Mucosa of rectum (tissue), 2 donors: ENCODE results near the gene IRAK1.

Experiments
- H3K27ac ChIP-seq, 2 donors: one replicate each; pipeline ENCODE4 v1.7.0; 2013; ENCODE audit warnings: inconsistent platforms in 2 of 2, low read depth in 2 of 2, low read length in 2 of 2
- H3K27me3 ChIP-seq, 2 donors: one replicate each; pipeline ENCODE4 v1.7.0; 2013; ENCODE audit warnings: low read length in 2 of 2; ENCODE audit not compliant: control insufficient read depth in 2 of 2, insufficient read depth in 2 of 2
- H3K36me3 ChIP-seq, 2 donors: one replicate each; pipeline ENCODE4 v1.7.0; 2013; ENCODE audit warnings: low read length in 2 of 2; ENCODE audit not compliant: control insufficient read depth in 2 of 2, insufficient read depth in 2 of 2
- H3K4me1 ChIP-seq, 2 donors: one replicate each; pipeline ENCODE4 v1.7.0; 2013; ENCODE audit warnings: low read length in 2 of 2, mild to moderate bottlenecking in 1 of 2; ENCODE audit not compliant: control insufficient read depth in 2 of 2, insufficient read depth in 2 of 2
- H3K4me3 ChIP-seq, 2 donors: one replicate each; pipeline ENCODE4 v1.7.0; 2013; ENCODE audit warnings: low read length in 2 of 2
- H3K9ac ChIP-seq, 2 donors: one replicate each; pipeline ENCODE4 v1.7.0; 2013; ENCODE audit warnings: low read length in 2 of 2, low read depth in 1 of 2, mild to moderate bottlenecking in 1 of 2
- H3K9me3 ChIP-seq, 2 donors: one replicate each; pipeline ENCODE4 v1.7.0; 2013; ENCODE audit warnings: low read length in 2 of 2; ENCODE audit not compliant: control insufficient read depth in 2 of 2
- donor health status: healthy.
- donor health status: Normal muscosa, but diverticular disease.

Gene IRAK1

GRCh38 chrX:153968255-153968654 lies 51.4 kb downstream of the IRAK1 start:
- no peaks in the 10 kb centered on the region for H3K27me3 ChIP-seq
- H3K9ac ChIP-seq: no peak overlapping the region
- H3K27ac ChIP-seq: peak overlapping the region; percentile 34 to 100
- H3K4me3 ChIP-seq: peak overlapping the region in 1 of 2 donors; percentile 97
- H3K36me3 ChIP-seq: peaks cover 0 to 4% of the 10 kb centered on the region in 2 donors
- H3K9me3 ChIP-seq: no peaks in the 10 kb centered on the region
- H3K4me1 ChIP-seq: peaks cover 26 to 38% of the 10 kb centered on the region in 2 donors

GRCh38 chrX:153967536-153968224 lies 52.0 kb downstream of the IRAK1 start:
- H3K9ac ChIP-seq: no peak overlapping the region
- peaks cover 0 to 10% of the 10 kb centered on the region in 2 donors for H3K36me3 ChIP-seq
- H3K4me3 ChIP-seq: peak overlapping the region in 1 of 2 donors; percentile 56
- no peaks in the 10 kb centered on the region for H3K27me3 ChIP-seq
- peaks cover 25 to 36% of the 10 kb centered on the region in 2 donors for H3K4me1 ChIP-seq
- H3K9me3 ChIP-seq: no peaks in the 10 kb centered on the region
- peak overlapping the region; percentile 34 to 100 for H3K27ac ChIP-seq

GRCh38 chrX:153966841-153967535 lies 52.7 kb downstream of the IRAK1 start:
- Histone ChIP-seq H3K36me3 (peaks cover 4 to 17% of the 10 kb centered on the region in 2 donors), H3K9ac (no peak overlapping the region), H3K9me3 (no peaks in the 10 kb centered on the region), H3K27ac (peak overlapping the region; percentile 2 to 100), H3K4me1 (peaks cover 25 to 36% of the 10 kb centered on the region in 2 donors), H3K4me3 (peak overlapping the region in 1 of 2 donors; percentile 28), H3K27me3 (no peaks in the 10 kb centered on the region)

- peaks cover 25 to 36% of the 10 kb centered on the region in 2 donors for H3K4me1 ChIP-seq
Observed at GRCh38 chrX:153966283-153966688, 53.4 kb downstream of the IRAK1 start.

GRCh38 chrX:153965406-153965805 lies 54.3 kb downstream of the IRAK1 start:
- Histone ChIP-seq H3K27ac (no peak overlapping the region), H3K36me3 (peaks cover 6 to 30% of the 10 kb centered on the region in 2 donors), H3K27me3 (no peaks in the 10 kb centered on the region), H3K9me3 (no peaks in the 10 kb centered on the region), H3K4me3 (no peak overlapping the region), H3K9ac (no peak overlapping the region), H3K4me1 (peaks cover 25 to 31% of the 10 kb centered on the region in 2 donors)

More at GRCh38 chrX:153966283-153966688, 53.4 kb downstream of the IRAK1 start:
- Histone ChIP-seq H3K27me3 (no peaks in the 10 kb centered on the region), H3K9ac (no peak overlapping the region), H3K36me3 (peaks cover 6 to 23% of the 10 kb centered on the region in 2 donors), H3K27ac (peak overlapping the region in 1 of 2 donors; percentile 100), H3K9me3 (no peaks in the 10 kb centered on the region), H3K4me3 (no peak overlapping the region)

GRCh38 chrX:153964105-153964504 lies 55.6 kb downstream of the IRAK1 start:
- Histone ChIP-seq H3K4me3 (no peak overlapping the region), H3K36me3 (peaks cover 17 to 43% of the 10 kb centered on the region in 2 donors), H3K9me3 (no peaks in the 10 kb centered on the region), H3K9ac (no peak overlapping the region), H3K27ac (no peak overlapping the region), H3K27me3 (no peaks in the 10 kb centered on the region), H3K4me1 (peaks cover 20 to 23% of the 10 kb centered on the region in 2 donors)

GRCh38 chrX:153963546-153963945 lies 56.2 kb downstream of the IRAK1 start:
- Histone ChIP-seq H3K9ac (no peak overlapping the region), H3K27me3 (no peaks in the 10 kb centered on the region), H3K36me3 (peaks cover 22 to 48% of the 10 kb centered on the region in 2 donors)

GRCh38 chrX:153961292-153961691 lies 58.4 kb downstream of the IRAK1 start:
- Histone ChIP-seq H3K4me3 (no peak overlapping the region), H3K27me3 (no peaks in the 10 kb centered on the region), H3K9ac (no peak overlapping the region), H3K36me3 (peaks cover 38 to 69% of the 10 kb centered on the region in 2 donors), H3K27ac (no peak overlapping the region), H3K4me1 (peaks cover 0 to 2% of the 10 kb centered on the region in 2 donors), H3K9me3 (no peaks in the 10 kb centered on the region)

More at GRCh38 chrX:153963546-153963945, 56.2 kb downstream of the IRAK1 start:
- no peaks in the 10 kb centered on the region for H3K9me3 ChIP-seq
- H3K4me3 ChIP-seq: no peak overlapping the region
- H3K27ac ChIP-seq: no peak overlapping the region
- H3K4me1 ChIP-seq: peaks cover 14 to 18% of the 10 kb centered on the region in 2 donors

GRCh38 chrX:153960786-153961185 lies 58.9 kb downstream of the IRAK1 start:
- H3K4me1 ChIP-seq: no peaks in the 10 kb centered on the region
- H3K36me3 ChIP-seq: peaks cover 43 to 74% of the 10 kb centered on the region in 2 donors

More at GRCh38 chrX:153960786-153961185, 58.9 kb downstream of the IRAK1 start:
- Histone ChIP-seq H3K27ac (no peak overlapping the region), H3K9me3 (no peaks in the 10 kb centered on the region), H3K4me3 (no peak overlapping the region), H3K27me3 (no peaks in the 10 kb centered on the region), H3K9ac (no peak overlapping the region)
